Measurements from ENCODE around the gene TPM1.
A peak's percentile ranks its signal among the peaks of the same experiment; 100 is the strongest.

The TPM1 gene

GRCh38 chr15:63057468-63058345, 15.2 kb downstream of the TPM1 start:
- no peak for DNase-seq

- DNase-seq: no peak
Measured at GRCh38 chr15:63059075-63059474, 16.5 kb downstream of the TPM1 start.

DNA sequence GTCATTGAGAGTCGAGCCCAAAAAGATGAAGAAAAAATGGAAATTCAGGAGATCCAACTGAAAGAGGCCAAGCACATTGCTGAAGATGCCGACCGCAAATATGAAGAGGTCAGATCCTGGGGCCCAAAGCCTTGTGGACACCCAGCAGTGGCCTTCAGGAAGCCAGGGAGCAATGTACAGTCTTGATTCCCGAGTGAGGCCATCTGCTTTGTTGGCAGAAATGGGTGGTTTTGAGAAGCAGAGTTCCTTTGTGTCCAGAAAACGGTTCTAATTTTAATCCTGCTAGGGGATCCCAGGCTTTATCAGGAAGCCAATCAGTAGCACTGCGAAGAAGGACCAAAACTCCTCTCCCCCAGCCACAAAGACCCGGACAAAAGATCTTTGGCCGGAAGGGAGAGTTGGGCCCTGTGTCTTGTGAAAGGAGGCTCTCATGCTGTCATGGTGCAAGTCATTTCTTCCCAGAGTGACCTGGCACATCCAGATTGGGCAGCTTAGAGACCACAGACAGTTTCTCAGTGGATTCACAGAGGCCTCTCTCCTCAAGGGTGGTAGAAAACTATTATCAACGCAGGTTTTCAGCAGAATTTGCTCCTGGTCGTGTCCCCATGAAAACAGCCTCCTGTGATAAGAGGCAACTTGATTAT, 17.1 kb downstream of the TPM1 start:
- DNase-seq: no peak

DNA sequence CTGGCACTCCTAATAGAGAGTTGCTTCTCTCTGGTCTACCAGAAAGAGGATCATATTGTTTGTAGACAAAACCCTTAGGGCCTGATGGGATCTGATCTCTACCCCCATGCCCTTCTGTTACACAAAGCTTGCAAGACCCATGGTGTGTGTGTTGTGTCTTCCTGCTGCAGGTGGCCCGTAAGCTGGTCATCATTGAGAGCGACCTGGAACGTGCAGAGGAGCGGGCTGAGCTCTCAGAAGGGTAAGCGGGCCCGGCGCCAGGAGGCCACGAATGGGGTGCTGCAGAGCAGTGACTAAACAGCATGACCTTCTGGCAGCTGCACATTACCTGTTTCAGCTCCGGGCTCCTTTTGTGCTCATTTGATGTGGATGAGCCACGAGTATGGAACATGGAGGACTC, 18.2 kb downstream of the TPM1 start:
- no peak for DNase-seq

- DNase-seq: no peak
Measured at GRCh38 chr15:63061975-63062374, 19.4 kb downstream of the TPM1 start.

DNA sequence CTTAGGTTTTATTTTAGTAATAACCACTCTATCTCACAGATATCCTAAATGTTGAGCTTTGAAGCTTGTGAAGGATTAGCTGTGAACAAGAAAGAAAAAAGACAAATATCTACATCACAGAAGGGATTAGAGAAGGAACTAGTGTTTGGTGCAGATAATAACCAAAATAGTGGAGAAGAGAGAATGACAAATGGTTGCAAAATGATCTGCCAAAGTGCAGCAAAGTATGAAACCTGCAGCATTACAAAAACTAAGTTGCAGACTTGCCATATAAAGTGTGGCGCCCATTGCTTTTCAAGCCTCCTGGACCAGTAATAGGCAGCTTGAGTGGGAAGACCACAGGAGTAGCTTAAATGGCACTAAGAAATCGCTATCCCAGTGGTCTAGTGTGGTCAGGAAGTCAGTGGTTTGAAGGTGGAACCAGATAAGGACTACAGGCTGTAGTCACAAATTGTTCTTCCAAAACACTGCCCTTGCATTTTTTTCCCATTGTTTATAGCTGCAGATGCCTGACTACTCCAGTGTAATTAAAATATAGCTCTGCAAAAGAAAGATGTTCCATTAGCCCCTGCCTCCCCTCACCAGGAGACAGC, 20.7 kb downstream of the TPM1 start:
- DNase-seq: peak; percentile 79

DNA sequence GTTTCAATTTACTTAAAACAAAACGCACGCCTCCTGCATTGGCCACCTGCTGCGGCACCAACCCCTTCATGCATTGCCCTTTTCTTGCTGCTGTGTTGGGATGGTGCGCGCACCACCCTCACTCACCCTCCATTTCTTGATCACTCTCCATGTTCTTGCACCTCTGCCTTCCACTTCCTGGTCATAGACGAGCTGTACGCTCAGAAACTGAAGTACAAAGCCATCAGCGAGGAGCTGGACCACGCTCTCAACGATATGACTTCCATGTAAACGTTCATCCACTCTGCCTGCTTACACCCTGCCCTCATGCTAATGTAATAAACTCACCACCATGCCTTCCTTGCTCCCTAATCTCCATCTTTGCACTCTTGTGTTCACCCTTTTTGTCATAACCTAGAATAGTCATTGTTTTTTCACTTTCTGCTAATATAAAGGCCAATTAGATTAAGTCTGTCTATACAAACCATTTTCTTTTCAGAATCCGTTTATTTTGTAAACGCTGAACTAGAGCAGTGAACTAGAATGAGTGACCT, 21.4 kb downstream of the TPM1 start:
- DNase-seq: no peak

DNA sequence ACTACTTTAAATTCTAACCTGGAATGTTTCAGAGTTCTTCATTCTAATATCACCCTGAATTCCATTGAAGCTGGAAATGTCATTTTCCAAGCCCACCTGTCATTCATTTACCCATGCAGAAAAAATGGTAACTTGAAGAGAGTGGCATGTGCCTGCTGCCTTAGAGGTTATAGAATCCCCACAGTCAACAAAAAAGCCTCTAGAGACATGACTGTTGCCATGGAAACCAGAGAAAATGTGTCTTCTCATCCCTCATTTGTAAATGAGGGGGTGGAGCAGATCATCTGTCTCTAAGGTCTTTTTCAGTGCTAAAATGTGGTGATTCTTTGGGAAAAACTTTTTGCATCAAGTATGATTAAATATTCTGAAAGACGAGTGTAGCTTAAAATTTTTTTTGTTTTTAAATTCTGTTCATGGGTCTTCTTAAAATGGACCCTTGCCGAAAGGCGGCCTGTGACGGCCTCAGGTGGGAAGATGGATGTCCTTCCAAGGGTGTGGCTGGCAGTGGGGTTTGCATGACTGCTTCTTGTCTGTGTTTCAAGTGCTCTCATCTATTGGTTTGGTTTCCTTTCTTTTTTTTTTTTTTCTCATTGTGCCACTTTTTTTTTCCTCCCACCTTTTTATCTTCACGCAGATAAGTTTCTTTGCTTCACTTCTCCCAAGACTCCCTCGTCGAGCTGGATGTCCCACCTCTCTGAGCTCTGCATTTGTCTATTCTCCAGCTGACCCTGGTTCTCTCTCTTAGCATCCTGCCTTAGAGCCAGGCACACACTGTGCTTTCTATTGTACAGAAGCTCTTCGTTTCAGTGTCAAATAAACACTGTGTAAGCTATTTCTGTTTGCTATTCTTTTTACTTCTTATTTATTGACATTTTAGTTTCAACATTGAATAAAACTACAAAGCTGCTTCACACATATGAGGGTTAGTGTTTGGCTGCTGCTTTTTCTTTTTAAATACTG, 23.0 kb downstream of the TPM1 start:
- no peak for DNase-seq

GRCh38 chr15:63066272-63066671, 23.7 kb downstream of the TPM1 start:
- no peak for DNase-seq

DNA sequence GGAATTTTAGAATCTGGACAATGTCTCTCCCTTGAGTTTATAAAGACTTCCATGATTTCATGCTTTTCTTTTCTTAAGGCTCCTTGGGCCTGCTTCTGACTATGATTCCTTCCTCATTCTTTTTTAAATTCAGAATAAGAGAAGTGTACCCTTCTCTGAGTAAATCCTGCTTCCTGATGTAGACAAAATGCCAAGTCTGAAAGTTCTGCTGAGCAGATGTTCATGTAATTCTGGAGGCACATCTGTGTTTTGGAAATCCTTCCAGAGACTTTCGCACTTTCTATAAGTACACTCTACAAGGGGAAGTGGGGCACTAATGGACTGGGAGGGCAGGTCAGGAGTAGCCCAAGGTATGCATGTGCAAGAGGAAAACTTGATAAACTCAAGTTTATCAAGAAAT, 24.8 kb downstream of the TPM1 start:
- DNase-seq: no peak

GRCh38 chr15:63067976-63068743, 25.6 kb downstream of the TPM1 start:
- no peak for DNase-seq

- no peak for DNase-seq
Measured at GRCh38 chr15:63069616-63070090, 27.1 kb downstream of the TPM1 start.

DNA sequence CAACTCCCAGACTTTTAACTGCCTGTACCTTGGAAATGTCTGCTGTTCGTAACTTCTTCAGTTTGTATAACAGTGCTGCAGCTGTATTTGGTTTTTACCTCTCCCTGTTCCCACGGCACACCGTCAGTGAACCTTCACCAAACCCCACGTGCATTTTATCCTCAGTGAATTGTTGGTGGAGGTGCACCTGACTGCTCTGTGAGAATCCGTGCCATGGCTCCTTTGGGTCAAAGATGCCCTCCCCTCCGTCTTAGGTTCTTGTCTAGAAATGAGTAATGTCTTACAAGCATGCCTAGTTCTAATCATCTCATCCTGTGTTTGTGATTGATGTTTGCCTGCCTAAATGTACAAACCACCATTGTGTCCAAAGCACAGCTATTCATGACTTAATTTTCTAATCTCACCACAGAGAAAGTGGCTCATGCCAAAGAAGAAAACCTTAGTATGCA, 28.2 kb downstream of the TPM1 start:
- no peak for DNase-seq

DNA sequence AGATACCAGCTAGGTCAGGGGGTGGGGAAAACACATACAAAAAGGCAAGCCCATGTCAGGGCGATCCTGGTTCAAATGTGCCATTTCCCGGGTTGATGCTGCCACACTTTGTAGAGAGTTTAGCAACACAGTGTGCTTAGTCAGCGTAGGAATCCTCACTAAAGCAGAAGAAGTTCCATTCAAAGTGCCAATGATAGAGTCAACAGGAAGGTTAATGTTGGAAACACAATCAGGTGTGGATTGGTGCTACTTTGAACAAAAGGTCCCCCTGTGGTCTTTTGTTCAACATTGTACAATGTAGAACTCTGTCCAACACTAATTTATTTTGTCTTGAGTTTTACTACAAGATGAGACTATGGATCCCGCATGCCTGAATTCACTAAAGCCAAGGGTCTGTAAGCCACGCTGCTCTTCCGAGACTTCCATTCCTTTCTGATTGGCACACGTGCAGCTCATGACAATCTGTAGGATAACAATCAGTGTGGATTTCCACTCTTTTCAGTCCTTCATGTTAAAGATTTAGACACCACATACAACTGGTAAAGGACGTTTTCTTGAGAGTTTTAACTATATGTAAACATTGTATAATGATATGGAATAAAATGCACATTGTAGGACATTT, 28.9 kb downstream of the TPM1 start:
- no peak for DNase-seq

- no peak for DNase-seq
Measured at GRCh38 chr15:63072023-63072650, 29.6 kb downstream of the TPM1 start.

- DNase-seq: no peak
Measured at GRCh38 chr15:63072809-63073277, 30.3 kb downstream of the TPM1 start.

- peak; percentile 97 for DNase-seq
Measured at GRCh38 chr15:63073497-63074172, 31.1 kb downstream of the TPM1 start.

- no peak for DNase-seq
Measured at GRCh38 chr15:63075015-63075983, 32.8 kb downstream of the TPM1 start.

All from hematopoietic multipotent progenitor cell treated with erythropoietin and hydrocortisone succinate and interleukin-3 and kit ligand, for 8 days (in vitro differentiated cells).